Right lobe of liver (tissue), 4 donors: Measurements from ENCODE around the gene HOPX.

Experiments
- POLR2A ChIP-seq: fragments of 450-650 bp; IDR thresholded peaks from one replicate; pipeline ENCODE4 v1.6.1; 2017; ENCODE audit warnings: antibody characterized with exemption, mild to moderate bottlenecking
- TF ChIP-seq, protein P1 (sequence below), 4 donors: fragments of 200-600 bp in 3 of 4; fragments of 450-650 bp in 1 of 4; IDR thresholded peaks; one replicate each; pipeline versions ENCODE4 v1.5.1 to v1.8.0; 2016 to 2022; ENCODE audit warnings: antibody characterized with exemption in 4 of 4, mild to moderate bottlenecking in 2 of 4
- donor health status: DM: no; HTN: no; CAD: no.
- donor health status: DM: no; HTN: no; CAD: no.
- donor health status: DM: no; HTN: yes; CAD: no.

DNA sequence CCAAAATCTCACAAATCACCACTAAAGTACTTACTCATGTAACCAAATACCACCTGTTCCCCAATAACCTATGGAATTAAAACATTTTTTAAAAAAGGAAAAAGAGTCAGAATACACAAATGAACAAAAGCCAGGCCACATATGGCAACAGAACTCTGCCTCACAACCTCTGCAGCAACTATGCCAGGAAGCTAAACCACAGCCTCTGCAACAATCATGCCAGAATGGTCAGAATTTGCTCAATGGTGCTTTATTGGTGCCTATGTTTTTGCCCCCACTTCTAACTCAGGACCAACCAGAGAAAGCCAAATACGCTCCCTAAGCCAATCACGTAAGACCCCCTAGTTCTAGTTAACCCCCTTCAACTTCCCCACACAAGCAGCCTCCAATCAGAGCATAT, 69.6 kb downstream of the HOPX start:
- TF ChIP-seq, protein P1, sequence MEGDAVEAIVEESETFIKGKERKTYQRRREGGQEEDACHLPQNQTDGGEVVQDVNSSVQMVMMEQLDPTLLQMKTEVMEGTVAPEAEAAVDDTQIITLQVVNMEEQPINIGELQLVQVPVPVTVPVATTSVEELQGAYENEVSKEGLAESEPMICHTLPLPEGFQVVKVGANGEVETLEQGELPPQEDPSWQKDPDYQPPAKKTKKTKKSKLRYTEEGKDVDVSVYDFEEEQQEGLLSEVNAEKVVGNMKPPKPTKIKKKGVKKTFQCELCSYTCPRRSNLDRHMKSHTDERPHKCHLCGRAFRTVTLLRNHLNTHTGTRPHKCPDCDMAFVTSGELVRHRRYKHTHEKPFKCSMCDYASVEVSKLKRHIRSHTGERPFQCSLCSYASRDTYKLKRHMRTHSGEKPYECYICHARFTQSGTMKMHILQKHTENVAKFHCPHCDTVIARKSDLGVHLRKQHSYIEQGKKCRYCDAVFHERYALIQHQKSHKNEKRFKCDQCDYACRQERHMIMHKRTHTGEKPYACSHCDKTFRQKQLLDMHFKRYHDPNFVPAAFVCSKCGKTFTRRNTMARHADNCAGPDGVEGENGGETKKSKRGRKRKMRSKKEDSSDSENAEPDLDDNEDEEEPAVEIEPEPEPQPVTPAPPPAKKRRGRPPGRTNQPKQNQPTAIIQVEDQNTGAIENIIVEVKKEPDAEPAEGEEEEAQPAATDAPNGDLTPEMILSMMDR (IDR thresholded peaks at IDR 0.05) = no peak
- TF ChIP-seq POLR2A = no peak
